ENCODE measurements around the gene FCHSD2. TPM values are rescaled to one million over a fixed set of nuclear protein-coding genes. Genes with fewer than 3 reads are reported as not detected.
A peak's percentile ranks its signal among the peaks of the same experiment; 100 is the strongest.

FCHSD2 gene
- total RNA-seq, 1 experiment from 2014 or later = 4.1 TPM

DNA sequence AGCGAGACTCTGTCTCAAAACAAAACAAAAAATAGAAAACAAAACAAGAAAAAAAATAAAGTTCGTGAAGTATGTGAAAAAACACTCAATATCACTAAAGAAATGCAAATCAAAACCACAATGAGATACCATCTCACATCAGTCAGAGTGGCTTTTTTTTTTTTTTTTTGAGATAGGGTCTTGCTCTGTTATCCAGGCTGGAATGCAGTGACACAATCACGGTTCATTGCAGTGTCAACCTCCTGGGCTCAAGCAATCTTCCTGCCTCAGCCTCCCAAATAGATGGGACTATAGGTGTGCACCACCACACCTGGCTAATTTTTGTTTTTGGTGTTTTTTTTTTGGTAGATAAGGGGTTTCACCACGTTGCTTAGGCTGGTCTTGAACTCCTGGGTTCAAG lies 290.4 kb downstream of the FCHSD2 start:
- DNase-seq (ENCODE audit: extremely low read depth, low read depth) = no peak

DNA sequence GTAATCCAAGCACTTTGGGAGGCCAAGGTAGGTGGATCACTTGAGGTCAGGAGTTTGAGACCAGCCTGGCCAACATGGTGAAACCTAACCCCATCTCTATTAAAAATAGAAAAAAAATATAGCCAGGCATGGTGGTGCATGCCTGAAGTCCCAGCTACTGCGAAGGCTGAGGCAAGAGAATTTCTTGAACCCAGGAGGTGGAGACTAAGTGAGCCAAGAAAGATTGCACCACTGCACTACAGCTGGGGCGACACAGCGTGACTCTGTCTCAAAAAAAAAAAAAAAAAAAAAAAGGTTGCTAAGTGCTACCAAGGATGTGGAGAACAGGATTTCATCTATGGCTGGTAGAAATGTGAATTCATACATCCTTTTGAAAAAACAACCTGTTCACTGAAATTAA lies 291.3 kb downstream of the FCHSD2 start:
- no peak for DNase-seq (ENCODE audit: extremely low read depth, low read depth)

DNA sequence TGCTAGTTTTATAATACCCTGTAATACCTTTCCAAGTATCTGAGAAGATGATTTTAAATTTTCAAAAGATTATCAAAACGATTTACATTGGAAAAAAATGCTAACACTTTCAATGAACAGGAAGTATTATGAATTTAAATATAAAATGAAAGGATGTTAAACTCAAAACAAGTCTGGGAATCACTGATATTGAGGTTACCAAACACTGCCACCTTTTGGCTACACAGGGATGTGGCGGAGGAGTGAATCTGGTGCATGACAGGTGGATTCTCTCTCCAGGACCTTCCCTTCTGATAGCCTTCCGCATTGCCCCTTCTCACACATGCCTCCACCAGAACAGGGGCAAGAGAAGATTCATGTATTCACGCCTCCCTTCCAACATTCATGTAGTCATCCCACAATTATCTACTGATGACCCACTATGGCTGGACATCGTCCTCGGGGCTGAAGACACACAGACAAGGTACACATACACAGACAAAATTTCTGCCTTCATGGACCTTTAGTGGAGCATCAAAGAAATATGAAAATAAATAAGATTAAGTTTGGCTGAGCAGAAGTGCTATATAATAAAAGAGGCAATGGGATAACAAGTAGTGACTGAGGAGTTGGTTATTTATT lies 293.2 kb downstream of the FCHSD2 start:
- peak; percentile 27 for DNase-seq (ENCODE audit: extremely low read depth, low read depth)

DNA sequence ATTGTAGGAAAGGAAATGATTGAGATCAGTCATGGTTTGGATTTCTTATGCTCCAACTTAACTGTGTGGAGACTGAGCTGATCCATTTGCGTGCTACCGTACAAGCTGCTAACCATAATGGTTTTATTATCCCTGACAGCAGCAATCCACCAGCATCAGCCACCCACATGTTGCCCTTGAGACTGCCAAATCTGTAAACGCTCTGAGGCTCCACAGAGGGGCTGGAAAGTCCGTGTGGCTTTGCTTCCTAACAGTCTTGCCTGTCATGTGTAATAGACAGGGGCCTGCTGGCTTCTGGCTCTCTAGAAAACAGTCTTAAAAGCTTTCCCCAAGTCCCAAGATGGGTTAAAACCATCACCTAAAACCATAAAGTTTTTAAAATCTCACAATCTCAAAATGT lies 297.8 kb downstream of the FCHSD2 start:
- no peak for DNase-seq (ENCODE audit: extremely low read depth, low read depth)

DNA sequence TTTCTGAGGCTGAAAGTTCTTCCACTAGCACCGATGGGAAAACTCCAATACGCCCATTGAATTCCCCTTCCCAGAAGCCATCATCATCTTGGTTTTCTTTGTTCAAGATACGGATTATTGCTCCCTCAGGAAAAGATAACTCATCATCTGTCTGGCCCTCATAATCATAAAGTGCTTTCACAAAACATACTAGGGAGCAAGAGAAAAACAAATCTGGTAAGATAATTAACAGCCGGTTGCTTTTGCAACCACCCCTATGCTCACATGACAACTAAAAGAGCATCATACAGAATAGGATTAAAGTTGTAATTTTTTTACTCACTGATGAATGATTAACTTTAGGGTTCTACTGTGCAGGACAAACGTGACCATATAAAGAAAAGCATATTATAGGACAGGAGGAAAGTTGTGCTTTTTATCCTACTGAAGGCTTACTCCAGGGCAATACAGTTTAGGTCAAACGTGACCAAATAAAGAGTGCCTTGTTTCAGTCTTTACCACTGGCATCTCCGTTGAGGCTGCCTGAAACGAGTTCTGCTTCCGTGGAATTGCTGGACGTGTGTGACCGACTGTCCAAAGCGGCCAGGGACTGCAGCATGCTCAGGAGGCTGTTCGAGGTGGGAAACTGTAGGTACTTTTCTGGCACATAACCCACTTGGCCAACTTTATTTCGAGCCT lies 299.3 kb downstream of the FCHSD2 start:
- DNase-seq (ENCODE audit: extremely low read depth, low read depth) = no peak

DNA sequence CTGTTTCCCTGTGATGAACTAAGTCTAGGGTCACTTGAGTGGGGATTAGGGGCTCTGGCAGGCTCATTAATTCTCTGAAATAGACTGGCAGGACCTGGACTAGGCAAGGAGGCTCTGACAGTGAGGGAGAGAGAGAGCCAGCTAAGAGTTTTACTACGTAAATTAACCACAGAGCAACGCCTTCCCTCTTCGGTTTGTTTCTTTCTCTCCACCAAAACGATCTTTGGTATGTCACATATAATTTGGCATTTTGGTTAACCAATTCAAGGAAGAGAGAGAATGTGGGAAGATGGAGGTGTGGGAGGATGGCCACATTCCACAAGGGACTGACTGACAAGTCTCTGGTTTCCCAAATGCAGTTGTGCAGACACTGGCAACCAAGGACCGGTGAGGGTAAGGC lies 300.0 kb downstream of the FCHSD2 start:
- no peak for DNase-seq (ENCODE audit: extremely low read depth, low read depth)

DNA sequence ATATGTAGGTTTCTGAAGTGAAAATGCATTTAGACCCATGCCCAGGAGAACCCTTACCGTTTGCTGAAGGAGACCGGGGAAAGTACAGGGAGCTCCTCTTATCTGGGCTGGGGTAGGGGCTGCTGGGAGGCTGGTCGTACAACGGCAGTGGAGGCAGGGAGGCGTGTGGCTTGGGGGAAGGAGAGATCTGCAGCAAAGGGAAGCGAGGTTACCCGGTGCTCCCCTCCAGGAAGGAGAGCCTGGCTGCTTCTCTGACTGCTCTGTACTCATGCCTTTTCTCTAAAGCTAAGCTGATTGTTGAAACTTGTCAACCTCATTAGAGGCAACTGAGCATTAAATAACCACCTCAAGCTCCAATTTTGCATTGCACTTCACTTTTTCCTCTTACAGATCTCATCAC lies 300.7 kb downstream of the FCHSD2 start:
- no peak for DNase-seq (ENCODE audit: extremely low read depth, low read depth)

DNA sequence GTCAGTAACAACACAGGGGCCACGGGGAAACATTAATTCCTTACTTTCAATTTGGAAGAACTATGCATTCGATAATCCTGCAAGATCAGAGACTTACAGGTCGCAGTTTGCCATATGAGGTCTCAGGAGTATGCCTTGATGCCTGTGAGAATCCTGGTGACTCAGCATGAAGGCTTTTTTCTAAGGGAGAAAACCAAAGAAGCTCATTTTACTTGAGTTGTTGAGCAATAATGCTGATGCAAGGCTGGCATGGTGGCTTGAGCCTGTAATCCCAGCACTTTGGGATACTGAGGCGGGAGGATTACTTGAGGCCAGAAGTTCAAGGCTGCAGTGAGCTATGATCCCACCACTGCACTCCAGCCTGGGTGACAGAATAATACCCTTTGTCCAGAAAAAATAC lies 301.3 kb downstream of the FCHSD2 start:
- no peak for DNase-seq (ENCODE audit: extremely low read depth, low read depth)

DNA sequence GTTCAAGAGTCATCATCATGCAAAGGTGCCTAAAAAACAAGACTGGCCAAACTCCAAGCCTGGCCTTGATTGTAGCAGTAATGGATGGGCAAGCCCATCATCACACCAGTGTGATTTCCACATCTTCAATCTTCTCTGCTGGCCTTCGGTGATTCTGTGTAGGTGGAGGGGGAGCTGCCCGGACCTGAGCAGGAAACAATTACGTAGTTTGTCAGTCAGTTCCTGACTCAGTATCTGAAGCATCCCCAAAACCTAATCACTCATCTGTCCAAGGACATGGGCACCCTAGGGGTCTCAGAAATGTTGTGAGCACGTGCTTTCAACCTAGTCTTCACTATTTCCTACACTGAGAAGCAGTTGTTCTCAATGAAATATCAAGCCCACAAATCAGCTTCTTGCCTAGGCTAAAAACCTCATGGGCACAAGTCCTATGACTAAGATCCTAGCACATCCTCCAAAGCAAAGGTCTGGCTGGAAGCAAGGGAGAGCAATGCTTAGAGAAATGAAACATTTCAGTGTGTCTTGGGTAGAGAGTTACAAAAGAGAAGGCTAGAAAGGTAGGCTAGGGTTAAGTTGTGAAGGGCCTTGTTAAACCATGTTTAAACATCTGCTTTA lies 303.3 kb downstream of the FCHSD2 start:
- no peak for DNase-seq (ENCODE audit: extremely low read depth, low read depth)

DNA sequence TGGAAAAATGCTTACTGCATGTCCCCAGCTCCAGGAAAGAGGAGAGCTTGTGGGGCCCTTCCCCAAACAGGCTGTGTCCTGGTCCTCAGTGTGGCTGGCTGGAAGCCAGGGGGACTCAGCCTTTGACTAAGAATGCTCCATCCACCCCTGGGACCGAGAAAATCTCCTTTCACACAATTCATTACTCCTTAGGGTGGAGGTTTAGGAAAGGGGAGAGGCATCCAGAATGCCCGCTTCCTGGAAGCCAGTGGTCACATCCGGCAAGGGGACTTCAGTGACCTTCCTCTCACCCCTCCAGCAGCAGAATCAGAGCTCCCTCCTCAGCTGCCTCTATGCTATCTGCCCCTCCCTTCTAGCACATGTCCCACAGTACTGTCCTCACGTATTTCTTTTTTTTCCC lies 306.0 kb downstream of the FCHSD2 start:
- no peak for DNase-seq (ENCODE audit: extremely low read depth, low read depth)

DNA sequence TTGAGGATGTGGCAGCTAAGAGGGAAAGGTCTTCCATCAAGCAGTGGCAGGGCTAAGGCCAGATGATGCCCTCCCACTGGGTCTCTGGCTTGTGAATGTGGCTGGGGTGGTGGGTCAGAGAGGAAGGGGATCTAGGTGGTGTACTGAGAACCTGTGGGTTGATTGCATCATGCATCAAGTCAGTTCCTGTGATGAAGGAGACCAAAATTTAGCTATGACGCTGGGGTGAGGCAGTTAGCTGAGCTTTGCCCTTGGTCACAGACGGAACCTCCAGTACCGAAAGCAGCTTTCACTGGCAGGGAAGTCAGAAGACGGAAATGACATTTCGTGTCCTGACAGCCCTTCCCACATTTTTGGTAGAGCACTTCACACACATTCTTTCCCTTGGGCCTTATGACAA lies 307.2 kb downstream of the FCHSD2 start:
- no peak for DNase-seq (ENCODE audit: extremely low read depth, low read depth)

DNA sequence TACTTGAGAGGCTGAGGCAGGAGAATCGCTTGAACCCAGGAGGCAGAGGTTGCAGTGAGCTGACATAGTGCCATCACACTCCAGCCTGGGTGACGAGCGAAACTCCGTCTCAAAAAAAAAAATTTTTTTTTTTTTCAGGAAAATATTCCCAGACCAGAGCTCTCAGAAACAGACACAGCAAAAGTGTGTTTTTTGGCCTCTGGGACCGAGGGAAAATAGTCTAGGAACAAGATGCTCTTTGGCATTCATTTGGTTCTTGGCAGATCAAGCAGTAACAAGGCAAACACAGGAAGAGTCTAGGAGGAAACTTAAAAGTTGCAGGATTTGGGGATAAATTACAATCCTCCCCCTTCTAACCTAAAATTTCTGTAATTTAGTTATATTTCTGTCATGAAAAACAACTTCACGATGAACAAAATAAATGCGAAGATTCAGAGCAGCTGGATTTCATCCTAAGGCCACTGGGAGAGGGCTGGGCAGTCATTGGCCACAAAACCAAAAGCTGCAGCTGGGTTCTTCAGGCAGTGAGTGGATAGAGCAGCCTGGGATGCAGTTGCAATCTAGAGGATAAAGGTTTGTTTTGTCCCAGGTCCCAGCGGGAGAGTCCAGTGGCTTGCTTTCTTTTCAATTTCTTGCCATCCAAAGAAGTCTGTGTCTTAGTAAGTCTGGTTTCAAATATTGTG lies 308.2 kb downstream of the FCHSD2 start:
- DNase-seq (ENCODE audit: extremely low read depth, low read depth) = no peak

DNA sequence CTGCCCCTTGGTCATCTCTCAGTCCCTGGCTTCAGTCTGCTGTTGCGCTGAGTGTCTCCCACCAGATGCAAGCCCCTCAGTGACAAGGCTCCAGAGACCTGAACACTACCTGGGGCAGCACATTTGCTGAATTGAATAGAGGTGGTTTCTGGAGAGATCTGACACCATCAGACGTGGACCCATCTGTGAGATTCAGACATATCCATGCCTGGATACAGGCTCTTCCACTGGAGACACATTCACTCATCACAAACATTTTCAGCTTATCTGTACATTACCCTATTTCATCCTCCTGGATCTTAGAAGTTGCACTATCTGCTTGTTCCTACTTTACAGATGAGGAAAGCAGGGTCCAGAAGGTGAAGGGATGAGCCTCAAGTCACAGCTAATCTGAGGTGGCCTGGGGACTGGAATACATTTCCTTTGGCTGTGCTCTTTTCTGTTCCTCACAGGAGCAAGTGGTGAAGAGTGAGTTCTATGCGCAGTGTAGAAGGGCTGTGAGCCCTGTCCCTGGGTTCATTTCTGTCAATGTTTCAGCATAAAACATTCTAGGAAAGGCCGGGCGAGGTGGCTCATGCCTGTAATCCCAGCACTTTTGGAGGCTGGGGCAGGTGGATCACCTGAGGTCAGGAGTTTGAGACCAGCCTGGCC lies 308.9 kb downstream of the FCHSD2 start:
- DNase-seq (ENCODE audit: extremely low read depth, low read depth) = no peak

DNA sequence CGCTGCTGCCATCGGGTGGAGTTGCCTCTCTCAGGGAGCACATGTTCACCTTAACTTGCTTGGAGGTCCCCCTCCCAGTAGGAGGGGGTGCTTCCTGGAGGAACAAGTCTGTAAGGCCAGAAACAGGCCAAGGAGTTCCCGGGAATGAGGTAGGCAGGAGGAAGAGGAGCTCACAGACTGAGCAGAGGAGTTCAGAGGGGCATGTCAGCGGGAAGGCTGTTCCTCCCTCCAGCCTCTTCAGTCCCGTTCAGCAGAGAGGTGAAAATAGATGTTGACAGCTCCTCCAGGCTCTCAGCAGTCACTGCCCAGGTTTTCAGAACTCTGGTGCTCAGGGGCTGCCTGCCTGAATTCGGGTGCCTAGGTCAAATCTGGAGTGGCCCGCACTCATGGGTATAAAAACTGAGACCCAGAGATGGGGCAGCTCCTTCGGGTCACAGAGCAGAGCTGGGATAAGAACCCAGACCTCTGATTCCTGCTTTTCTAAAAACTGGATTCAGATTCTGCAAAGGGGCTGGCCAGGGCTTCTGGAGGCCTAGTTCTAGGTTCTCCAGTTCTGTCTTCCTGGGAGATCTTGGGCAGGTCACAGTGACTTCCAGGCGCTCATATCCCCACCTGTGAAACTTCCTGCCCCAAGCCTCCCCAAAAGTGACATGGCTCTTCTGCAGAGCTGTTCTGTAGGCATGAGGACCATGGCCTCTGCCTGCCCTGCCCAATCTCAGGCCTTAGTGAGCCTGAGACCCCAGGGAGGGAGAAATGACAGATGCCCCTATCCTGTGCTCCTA lies 309.6 kb downstream of the FCHSD2 start:
- DNase-seq (ENCODE audit: extremely low read depth, low read depth) = no peak

DNA sequence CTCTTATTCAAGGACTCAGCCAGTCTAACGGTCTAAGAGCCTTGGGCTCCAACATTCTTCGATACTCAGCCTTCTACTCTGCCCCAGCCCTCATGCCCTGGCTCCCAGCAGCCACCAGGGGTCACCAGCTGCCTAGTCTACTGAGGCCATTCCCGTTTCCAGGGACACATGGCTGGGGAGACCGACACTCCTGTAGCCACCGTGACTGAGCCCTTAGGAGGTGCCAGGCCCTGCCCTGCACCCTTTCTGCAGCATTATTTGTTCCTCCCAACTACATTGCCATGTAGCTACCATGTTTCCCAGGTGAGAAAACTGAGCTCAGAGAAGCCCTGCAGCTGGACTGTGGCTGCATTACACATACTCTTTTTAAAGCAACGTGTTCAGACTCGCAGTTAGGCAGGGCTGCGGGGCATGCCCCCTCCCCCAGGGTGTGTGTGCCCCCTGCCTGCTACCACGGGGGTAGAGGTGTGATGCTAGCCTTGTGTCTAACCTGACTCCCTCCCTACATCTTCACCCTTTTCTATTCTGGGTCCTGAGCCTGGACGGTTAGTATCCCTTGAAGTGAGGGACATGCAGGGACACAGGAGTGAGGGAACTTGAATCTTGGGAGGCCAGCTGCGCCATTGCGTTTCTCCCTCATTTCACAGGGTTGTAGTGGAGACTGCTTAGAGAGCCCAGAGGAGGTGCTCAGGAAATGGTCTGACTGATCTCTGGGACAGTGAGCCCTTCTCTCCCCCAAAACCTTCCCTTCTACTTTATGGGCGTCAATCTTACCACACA lies 310.4 kb downstream of the FCHSD2 start:
- peak; percentile 73 for DNase-seq (ENCODE audit: extremely low read depth, low read depth)

DNA sequence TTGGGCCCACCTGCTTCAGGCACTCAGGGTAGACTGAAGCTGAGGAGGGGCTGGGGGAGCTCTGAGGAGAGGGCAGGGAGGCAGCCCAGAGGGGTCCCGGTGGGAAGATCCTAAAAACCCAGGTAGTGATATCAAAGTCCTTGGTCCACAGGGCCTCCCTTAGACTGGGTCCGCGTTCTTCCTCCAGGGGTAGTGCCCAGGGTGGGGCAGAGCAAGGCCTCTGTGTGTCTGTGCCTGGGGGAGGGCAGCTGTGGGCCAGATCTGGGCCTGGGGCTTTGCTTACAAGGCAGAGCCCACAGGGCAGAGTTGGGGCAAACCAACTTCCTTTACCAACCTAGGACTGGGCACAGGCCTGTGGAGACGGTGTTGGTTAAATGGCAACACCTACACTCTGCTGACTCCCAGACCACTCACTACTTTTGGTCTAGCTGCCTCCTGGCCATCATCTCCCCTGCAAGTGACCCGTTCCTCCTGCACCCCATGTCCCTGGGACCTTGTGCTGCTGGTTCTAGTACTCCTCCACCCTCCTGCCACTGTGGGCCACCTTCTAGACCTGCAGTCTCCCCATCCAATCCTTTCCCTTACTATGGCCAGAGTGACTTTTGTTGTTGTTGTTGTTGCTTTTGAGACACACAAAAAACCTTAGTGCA lies 312.1 kb downstream of the FCHSD2 start:
- no peak for DNase-seq (ENCODE audit: extremely low read depth, low read depth)

DNA sequence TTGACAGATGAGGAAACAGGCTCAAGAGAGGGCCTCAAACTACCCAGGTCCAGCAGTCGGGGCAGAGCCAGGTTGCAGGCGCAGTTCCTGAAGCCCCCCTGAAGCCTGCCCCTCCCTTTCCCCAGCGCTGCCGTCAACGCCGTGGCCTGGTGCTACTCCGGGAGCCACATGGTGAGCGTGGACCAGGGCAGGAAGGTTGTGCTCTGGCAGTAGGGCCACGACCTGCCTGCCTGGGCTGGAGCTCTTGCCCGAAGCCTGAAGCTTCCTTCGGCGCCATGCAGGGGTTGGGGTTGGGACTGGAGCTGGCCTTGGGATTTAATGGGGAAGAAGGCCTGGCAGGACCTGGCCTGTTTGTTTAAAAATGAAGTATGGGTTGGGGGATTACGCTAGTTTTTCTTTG lies 312.9 kb downstream of the FCHSD2 start:
- no peak for DNase-seq (ENCODE audit: extremely low read depth, low read depth)

DNA sequence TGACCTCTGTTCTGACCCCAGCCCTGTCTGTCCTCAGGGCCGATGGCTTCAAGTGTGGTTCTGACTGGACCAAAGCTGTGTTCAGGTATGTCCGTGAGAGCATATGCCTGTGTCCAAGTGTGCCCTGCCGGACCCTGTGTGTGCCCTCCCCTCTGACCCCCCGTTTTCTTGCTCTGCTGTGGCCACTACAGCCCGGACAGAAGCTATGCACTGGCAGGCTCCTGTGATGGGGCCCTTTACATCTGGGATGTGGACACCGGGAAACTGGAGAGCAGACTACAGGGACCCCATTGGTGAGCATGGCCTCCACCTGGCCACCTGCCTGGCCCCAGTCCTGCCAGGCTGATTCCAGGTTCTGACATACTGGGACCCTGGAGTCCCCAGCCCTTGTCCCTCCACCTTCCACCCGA lies 313.4 kb downstream of the FCHSD2 start:
- no peak for DNase-seq (ENCODE audit: extremely low read depth, low read depth)

DNA sequence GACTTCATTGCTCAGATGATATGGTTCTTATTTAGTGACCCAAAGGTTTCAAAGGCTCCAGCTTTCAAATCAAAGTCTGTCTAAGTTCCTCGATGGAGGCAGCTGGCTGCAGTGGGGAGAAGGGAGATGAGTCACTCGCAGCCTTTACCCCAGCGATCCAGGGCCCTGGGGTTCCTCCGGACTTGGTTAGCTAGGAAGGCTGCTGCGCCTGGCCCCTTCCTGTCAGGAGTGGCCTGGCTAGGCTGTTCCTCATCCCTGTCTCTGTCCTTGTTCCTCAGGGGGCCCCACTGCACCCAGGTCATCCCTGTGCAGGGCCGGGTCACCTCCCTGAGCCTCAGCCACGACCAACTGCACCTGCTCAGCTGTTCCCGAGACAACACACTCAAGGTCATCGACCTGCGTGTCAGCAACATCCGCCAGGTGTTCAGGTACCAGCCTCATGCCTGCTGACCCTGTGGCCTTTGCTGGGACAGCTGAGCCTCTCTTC lies 314.0 kb downstream of the FCHSD2 start:
- no peak for DNase-seq (ENCODE audit: extremely low read depth, low read depth)
